ENCODE results near the gene KRT27.
"Not testable (repeated sequence)": the region's sequence is repeated elsewhere in the genome, so short reads cannot be mapped to it uniquely, and the experiment has no call there.

The KRT27 gene, protein sequence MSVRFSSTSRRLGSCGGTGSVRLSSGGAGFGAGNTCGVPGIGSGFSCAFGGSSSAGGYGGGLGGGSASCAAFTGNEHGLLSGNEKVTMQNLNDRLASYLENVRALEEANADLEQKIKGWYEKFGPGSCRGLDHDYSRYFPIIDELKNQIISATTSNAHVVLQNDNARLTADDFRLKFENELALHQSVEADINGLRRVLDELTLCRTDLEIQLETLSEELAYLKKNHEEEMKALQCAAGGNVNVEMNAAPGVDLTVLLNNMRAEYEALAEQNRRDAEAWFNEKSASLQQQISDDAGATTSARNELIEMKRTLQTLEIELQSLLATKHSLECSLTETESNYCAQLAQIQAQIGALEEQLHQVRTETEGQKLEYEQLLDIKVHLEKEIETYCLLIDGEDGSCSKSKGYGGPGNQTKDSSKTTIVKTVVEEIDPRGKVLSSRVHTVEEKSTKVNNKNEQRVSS

DNA sequence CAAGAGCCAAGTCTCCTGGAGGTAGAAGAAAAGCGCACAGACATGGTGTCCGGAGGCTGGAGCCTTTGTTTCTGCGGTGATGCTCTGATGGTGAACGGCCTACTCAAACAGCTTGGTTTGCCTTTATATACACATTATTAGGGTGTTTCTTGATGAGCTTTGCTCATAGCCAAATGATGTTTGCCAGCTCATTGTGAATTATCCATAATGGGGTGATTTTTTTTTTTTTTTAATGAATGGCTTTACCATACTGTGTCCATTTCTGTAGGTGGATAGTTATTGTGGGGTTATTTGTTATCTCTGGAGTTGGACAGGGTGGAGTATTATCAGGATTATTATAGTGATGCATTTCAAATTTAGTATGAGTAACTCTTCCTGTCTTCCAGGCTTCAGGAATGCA, at the start of gene KRT27:
Gene KRT27, minus strand, starts transcription at position 101 of the 400 bp plus-strand sequence. Its CDS starts 57 bp downstream, at position 44.
- no peak for DNase-seq

- no peak for DNase-seq
Observed at GRCh38 chr17:40830085-40830776, 47.9 kb upstream of the KRT27 start.

- DNase-seq = no peak
Observed at GRCh38 chr17:40828454-40829044, 46.2 kb upstream of the KRT27 start.

GRCh38 chr17:40827746-40828453, 45.5 kb upstream of the KRT27 start:
- no peak for DNase-seq

DNA sequence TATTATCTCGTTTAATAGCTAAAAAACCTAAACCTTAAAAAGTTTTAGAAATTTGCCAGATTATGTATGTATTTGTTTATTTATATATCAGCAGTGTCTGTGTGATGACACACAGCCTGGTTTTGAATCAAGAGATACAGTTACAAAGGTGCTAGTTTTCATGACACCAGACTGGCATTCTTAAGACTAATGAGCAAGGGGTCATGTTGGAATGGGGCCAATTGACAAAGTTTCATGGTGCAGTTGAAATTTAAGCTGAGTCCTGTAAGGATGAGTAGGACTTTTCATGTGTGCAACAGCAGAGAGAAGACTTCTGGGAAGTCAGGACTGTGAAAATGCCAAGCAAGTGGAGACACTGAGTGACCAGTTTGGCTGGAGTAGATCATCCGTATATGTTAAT, 43.2 kb upstream of the KRT27 start:
- no peak for DNase-seq

- no peak for DNase-seq
Observed at GRCh38 chr17:40824015-40824832, 41.9 kb upstream of the KRT27 start.

DNA sequence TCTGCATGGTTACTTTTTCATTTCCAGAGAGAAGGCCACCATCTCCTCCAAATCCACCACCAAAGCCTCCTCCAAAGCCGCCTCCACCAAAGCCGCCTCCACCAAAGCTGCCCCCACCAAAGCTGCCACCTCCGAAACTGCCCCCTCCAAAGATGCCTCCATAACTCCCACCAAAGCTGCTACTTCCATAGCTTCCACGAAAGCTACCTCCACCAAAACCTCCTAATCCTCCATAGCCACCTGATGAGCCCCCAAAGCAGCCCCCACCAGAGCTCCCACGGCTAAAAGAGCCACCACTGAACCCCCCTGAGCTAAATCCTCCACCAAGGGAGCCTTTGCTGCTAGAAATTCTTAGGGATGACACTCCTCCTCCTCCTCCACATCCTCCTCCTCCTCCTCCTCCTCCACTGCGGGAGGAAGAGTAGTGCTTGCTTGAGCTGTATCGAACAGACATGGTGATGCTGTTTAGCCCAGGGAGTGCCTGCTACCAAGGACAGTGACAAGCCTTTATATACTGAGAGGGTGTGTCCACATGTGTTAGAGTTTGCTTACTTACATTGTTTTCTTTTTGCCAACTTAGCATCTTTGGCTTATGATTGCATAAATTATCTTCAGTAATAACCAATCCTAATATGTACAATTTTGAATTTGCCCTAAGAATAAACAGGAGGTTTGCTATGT, 39.9 kb upstream of the KRT27 start, which contains the start of gene KRT10:
Gene KRT10, minus strand, starts transcription at position 483 of the 681 bp plus-strand sequence. Its CDS starts 29 bp downstream, at position 454.
- no peak for DNase-seq

- no peak for DNase-seq
Observed at GRCh38 chr17:40821536-40821935, 39.2 kb upstream of the KRT27 start.

- DNase-seq = no peak
Observed at GRCh38 chr17:40820228-40820838, 38.0 kb upstream of the KRT27 start.

- DNase-seq = no peak
Observed at GRCh38 chr17:40819528-40820125, 37.3 kb upstream of the KRT27 start.

DNA sequence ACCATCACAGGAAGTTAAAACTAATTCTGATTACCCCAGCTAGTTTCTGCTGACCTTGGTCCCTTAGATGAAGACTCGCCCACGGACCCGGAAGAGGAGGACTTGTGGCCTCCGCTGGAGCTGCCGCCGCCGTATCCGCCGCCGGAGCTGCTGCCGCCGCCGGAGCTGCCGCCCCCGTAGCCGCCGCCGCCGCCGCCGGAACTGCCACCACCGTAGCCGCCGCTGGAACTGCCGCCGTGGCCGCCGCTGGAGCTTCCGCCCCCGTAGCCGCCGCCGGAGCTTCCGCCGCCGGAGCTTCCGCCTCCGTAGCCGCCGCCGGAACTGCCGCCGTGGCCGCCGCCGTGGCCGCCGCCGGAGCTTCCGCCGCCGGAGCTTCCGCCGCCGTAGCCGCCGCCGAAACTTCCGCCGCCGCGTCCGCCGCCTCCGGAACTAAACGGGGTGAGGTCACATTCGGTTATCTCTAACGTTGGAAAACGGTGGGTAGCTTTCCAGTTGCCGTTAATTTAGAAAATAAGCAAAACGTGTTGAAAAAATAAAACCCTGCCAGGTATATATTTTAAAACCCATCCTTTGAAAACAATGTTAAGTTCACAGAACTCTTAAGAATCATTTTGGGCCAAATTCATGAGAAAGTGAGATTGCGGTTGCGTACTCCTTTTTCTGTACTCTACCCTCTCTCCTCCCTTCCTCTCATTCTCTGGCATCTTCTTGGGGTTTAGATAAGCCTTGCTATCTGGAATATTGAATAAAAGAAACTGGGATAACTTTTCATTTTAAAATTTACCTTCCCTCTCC, 36.6 kb upstream of the KRT27 start:
- peak; percentile 17 to 72 for DNase-seq

- DNase-seq = no peak
Observed at GRCh38 chr17:40818343-40818732, 36.0 kb upstream of the KRT27 start.

DNA sequence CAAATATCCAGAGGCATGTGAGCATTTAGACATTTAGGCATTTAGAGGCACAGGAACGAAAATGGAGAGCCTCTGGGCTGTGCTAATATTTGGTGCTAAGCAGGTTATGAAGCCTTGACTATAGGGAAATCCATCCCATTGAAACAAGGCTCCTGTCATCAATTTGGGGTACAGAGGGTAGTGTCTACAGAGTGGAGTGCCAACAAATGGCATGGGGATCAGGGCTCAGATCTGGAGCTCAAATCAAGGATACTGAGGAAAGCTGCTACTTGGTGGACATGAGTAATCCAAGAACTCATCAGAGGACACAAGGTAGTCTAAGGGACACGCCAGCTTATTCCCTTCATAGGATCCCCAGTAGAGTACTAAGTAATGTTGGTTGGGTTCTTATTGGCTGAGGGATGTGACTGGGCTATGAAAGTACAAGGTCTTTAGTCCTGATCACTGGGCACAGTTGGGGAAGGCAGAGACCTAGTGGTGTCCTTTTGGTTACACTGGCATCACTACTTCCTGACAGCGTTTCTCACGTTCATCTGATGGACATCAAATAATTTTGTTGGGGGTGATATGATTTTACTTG, 34.8 kb upstream of the KRT27 start:
- DNase-seq = no peak

GRCh38 chr17:40816569-40816968, 34.2 kb upstream of the KRT27 start:
- DNase-seq = no peak

- no peak for DNase-seq
Observed at GRCh38 chr17:40815381-40815780, 33.0 kb upstream of the KRT27 start.

- not testable (repeated sequence) for DNase-seq
Observed at GRCh38 chr17:40814657-40815056, 32.3 kb upstream of the KRT27 start.

- no peak for DNase-seq
Observed at GRCh38 chr17:40813804-40814203, 31.5 kb upstream of the KRT27 start.

- DNase-seq = no peak
Observed at GRCh38 chr17:40812639-40813038, 30.3 kb upstream of the KRT27 start.

GRCh38 chr17:40810494-40810893, 28.1 kb upstream of the KRT27 start:
- no peak for DNase-seq
